Measurements from ENCODE around the gene NUP133.
"Not testable (repeated sequence)": the region's sequence is repeated elsewhere in the genome, so short reads cannot be mapped to it uniquely, and the experiment has no call there.

The NUP133 gene

DNA sequence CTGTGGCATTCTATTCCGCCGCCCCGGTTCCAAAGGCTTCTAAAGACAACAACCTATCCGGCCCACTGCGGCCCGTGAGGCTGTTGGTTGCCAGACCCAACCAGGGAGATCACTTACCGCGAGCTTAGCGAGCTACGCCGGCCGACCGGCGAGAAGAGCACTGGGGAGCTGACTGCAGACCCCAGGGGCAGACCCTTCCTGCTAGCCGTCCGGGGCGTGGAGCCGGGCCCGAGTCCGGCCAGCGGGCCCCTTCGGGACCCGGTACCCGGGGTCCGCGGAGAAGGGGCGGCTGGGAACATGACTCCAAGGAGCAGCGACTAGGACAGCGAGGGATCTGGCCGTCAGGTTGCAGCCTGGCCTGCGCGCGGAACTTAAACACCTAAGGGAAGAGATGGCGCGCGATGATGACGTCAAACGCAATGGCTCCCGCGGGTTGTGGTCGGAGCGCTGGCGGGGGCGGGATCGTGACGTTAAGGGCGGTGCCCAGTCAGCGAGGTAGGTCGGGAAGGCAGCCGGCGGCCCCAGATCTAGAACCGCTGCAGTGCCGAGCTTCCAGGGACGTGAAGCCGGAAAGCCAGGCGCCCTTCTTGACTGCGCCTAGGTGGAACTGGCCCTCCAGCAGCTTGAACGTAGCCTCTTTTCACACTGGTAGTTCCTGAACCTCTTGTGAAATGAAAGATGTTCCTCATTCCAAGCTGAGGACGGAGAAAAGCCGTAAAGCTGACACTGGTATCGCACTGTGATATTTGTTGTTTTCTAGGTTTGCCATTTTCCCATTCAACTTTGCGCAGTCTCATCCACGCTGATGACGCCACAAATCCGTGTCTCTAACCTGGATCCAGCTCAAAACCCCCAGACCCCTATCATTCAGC lies at the start of gene NUP133:
TSS of gene NUP133 (minus strand) at position 391 of the 872 bp plus-strand sequence. CDS start at position 299, 92 bp downstream.
- DNase-seq (ENCODE audit: low read depth in 3 of 3), result peak; percentile 97 to 100 (median 99)

DNA sequence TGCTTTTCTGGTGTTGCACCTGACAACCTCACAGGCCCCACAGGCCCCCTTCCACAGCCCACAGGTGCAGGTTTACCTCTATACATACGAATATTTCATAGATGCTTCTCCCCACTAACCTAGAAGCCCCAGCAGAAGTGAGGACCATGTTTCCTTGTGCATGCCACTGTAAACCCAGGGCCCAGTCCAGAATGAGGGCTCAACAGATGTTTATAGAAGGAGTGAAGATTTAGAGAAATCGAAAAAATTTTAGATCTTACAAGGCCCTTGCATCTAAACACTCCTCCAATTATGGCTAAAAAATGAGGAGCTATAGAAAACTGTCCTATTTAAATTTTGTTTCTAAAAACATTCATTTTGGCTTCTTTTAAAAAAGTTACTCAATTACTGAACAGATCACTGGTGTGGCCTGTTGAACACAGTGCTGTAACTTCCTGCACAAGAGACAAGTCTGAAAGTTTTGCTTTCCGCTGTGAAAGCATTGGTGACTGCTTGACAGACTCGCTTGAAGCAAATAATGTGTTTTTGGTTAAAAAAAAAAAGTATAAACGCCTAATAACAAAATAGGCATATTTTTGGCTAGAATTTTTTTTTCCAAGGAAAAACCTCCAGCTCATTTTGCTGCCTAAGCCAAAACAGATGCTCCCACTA lies 49.2 kb upstream of the NUP133 start:
- no peak for DNase-seq (ENCODE audit: low read depth in 3 of 3)

DNA sequence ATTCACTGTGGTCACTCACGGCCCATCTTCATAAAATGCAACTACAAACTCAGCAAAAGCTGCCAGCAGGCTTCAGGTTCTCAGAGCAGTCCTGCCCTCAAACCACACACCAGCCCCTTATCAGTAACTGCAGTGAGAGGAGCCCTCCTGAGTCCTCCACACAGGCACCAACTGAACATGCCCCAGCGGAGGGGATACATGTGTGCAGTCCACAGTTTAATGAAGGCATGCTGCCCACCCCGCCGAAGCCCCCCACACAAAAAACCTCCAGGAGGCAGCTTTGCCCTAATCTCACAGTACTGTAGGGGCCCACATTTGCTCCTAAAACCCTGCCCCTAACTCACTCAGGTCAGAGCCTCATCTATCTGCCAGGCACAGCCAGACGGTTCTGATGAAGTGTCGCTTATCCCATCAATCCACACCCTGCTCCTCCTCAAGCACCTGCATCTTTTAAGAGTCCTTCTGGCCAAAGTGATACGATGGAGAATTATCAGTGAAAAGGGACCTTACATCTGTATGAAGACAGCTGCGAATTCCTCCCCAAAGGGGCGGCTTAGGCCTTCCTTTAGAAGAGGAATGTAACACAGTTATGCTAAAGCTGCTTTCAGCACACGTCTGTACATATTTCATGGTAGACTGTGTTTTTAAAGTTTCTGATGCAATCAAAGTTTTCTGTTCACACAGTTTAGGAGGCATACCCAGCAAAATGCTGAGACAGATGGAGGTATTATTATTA lies 46.9 kb upstream of the NUP133 start:
- DNase-seq (ENCODE audit: low read depth in 3 of 3), result no peak

DNA sequence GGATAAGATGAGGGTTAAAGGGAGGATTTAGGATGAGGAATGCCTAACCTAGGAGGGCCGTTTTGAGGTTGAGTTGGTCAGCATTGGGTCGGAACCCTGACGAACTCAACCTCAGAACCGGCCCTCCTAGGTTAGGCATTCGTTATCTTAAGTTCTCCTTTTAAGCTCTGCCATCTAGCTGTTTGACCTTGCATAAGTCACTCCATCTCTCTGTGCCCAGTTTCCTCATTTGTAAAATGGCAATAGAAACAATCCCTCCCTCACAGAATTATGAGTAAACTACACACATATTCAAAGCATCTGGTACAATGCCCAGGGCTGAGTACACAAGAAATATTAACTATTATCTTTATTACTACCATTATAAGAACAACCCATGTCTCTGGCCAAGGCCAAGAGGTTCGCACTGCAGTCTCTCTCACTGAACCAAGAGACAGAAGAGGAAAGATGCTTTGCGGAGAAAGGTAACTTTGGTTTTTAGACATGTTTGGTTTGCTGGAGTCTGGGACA lies 45.5 kb upstream of the NUP133 start:
- no peak for DNase-seq (ENCODE audit: low read depth in 3 of 3)

DNA sequence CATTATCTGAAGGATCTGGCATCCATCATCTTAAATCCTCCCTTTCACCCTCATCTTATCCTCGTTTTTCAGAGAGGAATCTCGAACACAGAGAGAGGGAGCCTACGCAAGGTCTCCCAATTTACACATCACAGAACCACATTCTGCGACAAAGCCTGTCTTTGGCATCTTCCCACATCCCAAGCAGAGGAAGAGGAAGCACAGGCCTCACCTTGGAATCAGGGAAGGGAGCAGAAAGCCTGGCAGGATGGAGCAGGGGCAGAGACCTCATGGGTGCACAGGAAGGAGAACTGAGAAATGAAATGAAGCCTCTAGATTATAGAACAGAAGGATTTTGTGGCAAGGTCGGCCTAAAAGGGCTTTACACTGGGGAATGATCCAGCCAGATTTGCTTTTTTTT lies 44.6 kb upstream of the NUP133 start:
- no peak for DNase-seq (ENCODE audit: low read depth in 3 of 3)

DNA sequence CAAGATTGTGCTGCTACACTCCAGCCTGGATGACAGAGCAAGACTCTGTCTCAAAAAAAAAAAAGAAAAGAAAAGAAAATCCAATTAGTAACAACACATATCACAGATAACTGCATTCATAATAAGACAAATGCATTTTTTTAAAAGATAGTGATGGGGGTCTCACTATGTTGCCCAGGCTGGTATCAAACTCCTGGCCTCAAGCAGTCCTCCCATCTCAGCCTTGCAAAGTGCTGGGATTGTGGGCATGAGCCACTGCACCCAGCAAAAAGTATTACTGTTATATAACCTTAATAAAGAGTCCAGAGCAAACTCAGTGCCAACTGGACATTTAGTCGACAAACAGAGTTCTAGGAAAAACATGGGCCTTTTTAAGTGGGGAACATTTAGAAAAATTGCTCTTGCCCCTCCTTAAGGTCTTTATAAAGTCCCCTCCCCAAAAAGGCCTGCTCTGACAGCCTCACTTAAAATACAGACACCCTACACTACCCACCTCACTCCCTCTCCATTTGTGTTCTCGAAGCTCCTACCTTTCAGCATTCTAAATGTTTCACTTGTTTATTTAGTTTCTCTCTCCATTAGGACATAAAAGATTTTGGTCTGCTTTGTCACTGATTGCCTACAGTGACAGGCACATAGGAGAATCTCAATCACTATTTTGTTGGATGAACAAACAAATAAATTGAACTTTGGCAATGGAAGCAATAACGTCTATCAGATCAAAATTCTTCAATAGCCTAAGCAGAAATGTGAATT lies 42.8 kb upstream of the NUP133 start:
- no peak for DNase-seq (ENCODE audit: low read depth in 3 of 3)

DNA sequence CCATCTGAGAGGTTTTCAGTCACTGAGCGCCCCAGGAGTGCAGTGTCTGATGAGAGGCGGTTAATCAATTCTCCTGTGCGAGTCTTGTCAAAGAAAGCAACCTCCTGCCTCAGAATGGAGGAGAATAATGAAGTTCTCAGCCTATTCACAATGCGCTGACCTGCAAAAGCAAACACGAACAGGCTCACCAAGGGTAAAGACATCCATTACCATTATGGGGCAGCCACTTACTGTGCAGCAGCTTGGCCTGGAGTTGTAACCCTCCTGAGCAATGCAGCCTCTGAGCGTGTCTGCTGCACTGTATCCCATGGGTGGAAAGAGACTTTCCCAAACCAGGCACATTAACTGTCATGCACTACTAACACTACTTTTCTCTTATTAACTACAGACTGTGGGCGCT lies 39.4 kb upstream of the NUP133 start:
- DNase-seq (ENCODE audit: low read depth in 3 of 3), result no peak

DNA sequence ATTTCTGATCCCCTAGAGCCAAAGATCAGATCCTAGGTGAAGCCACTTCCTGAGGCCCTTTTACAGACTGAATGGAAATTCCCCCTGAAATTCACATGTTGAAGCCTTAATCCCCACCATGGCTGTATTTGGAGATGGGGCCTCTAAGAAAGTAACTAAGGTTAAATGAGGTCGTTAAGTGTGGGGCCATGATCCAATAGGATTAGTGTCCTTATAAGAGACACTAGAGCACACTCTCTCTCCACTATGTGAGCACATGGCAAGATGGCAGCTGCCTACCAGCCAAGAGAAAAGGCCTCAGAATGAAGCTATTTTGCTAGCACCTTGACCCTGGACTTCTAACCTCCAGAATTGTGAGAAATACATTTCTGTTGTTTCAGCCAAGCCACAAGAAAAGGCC lies 36.4 kb upstream of the NUP133 start:
- DNase-seq (ENCODE audit: low read depth in 3 of 3), result no peak

DNA sequence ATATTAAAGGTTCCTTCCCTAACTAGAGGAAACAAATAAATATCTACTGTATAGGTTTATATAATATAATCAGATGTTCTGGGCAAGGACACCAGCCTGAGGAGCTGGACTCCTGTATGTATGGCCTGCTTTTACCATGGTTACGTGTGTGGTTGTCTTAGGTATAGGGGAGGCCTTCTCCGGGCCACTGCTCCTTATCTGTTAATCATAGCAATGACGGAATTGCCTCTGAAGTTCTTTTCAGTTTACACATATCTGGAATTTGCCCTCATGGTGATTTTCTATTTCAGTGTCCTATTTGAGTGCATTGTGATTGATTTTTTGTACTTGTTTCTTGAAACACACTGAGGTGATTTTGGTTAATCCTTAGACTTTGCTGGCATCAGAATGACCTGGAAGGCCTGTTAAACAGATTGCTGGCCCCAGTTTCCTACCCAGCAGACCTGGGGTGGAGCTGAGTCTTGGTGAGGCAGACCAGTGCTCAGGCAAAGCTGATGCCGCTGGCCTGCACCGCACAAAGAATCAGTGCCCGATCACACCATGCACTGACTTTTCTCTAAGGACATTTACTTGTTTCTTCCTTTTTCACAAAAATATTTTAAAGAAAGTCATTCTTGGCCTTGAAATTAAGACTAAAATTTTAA lies 31.8 kb upstream of the NUP133 start:
- no peak for DNase-seq (ENCODE audit: low read depth in 3 of 3)

DNA sequence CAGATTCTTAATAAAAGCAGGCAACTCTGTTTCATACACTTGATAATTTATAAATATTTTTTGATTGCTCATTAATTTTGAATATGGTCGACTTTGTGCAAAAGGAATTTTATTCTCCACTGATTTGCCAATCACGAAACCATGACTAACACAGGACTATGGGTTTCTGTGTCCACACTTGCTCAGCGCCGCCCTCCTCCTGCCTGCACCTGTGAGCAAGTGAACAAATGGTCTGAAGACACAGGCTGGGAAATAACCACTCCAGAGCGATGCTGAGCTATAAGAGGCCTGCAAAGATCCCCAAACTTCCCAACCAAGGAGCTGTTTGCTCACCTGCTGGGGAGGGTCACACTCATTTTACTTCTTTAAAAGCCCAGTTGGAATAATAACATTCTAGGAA lies 30.8 kb upstream of the NUP133 start:
- no peak for DNase-seq (ENCODE audit: low read depth in 3 of 3)

DNA sequence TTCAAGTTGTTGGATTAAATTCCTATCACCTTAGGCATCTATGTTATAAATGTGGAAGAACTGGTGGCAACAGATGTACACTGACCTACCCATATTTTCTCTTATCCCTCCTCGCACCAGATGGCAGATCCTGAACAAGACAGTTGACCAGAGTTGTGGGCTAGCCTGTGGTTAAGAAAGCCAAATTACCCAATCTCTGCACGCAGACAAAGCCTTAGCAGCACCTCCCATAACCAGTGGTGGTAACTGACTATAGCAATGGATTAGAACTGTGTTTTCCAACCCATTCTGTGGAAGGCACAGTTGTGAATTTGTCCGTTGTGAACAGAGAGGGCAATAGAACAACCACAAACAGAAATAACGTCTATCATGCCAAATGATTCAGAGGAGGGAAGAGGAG lies 29.8 kb upstream of the NUP133 start:
- no peak for DNase-seq (ENCODE audit: low read depth in 3 of 3)

DNA sequence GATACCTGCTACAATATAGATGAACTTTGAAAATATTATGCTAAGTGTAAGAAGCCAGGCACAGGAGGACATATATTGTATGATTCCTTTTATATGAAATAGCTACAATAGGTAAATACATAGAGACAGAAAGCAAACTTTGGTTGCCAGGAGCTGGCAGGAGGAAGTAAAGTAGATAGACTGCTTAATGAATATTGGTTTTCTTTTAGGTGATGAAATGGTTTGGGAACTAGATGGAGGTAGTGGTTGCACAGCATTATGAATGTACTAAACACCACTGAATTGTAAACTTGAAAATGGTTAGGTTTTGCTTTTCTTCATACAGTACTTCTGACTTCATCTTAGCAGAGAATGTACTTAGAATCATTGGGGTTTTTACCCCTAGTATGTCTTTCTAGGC lies 28.8 kb upstream of the NUP133 start:
- DNase-seq (ENCODE audit: low read depth in 3 of 3), result no peak

DNA sequence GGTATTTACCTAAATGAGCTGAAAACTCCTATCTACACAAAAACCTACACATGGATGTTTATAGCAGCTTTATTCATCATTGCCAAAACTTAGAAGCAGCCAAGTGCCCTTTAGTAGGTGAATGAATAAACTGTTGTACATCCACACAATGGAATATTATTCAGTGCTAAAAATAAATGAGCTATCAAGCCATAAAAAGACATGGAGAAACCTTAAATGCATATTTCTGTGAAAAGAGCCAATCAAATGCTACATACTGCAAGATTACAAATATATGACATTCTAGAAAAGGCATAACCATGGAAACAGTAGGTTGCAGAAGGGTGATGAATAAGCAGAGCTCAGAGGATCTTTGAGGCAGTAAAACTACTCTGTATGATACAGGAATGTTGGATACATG lies 27.1 kb upstream of the NUP133 start:
- no peak for DNase-seq (ENCODE audit: low read depth in 3 of 3)

DNA sequence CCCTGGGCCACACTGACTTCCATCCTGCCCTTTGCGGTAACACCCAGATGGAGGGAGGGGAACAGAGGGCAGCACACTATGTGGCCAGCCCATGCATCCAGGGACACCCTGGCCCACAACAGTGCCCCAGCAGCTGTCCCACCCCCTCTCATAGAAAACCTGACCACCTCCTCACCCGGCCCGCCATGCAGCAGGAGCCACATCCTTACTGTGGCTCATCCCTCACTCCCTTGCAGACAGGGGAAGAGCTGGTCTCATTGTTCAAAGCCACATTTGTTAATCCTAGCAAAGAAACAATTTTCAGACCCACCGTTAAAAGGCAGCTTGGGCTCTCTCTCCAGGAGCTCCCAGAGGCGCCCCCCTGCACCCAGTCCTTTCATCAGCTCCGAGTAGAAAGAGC lies 23.2 kb upstream of the NUP133 start:
- DNase-seq (ENCODE audit: low read depth in 3 of 3), result no peak

DNA sequence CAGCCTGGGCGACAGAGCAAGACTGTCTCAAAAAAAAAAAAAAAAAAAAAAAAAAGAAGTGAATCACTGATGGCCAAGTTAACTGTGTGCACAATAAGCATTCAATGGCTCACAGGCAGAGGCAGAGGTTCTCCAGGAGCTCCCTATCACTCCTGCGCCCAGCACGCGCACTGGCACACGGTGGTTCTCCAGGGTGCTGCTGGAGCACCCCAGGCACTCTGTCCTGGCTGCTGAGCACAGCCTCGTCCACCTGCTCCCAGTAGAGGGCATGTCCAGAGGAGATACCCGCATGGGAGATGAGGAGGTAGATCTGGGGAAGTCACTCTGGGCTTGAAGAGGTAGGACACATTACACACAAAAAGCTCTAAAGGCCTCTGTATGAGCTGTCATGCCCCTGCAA lies 21.5 kb upstream of the NUP133 start:
- no peak for DNase-seq (ENCODE audit: low read depth in 3 of 3)

DNA sequence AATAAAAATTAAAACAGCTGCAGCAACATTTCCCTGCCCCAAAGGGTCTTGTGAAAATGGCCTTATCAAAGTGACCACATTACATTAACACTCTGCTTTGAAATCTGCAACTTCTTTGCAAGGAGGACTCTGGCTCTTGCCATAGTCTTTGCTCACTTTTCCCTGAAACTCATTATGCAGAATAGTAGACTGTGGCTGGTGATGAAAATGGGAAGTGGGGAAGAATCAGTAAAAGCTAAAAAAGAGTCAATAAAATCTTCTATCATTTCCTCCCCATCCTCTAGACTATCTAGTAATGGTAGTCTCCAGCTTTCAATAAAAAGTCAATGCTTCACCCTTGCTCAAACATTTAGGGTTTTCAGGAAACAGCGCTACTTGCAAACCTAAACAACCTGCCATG lies 18.6 kb upstream of the NUP133 start:
- DNase-seq (ENCODE audit: low read depth in 3 of 3), result no peak

DNA sequence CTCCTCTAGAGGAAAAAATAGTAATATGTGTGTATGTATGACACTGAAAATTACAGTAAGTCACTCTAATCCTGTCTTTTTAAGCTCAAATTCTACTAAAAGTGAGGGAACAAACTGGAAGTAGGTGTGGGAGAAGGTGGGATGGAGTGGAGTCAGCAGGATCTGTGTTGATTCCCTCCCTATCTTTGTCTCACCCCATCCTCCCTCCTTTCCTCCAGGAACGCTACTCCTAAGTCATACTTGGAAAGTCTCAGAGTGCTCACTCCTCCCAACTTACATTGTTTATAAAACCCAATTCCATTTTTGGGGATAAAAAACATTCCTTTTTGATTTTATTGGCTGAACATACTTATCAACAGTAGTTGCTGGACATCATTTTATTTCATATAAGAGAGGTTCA lies 14.9 kb upstream of the NUP133 start:
- no peak for DNase-seq (ENCODE audit: low read depth in 3 of 3)

DNA sequence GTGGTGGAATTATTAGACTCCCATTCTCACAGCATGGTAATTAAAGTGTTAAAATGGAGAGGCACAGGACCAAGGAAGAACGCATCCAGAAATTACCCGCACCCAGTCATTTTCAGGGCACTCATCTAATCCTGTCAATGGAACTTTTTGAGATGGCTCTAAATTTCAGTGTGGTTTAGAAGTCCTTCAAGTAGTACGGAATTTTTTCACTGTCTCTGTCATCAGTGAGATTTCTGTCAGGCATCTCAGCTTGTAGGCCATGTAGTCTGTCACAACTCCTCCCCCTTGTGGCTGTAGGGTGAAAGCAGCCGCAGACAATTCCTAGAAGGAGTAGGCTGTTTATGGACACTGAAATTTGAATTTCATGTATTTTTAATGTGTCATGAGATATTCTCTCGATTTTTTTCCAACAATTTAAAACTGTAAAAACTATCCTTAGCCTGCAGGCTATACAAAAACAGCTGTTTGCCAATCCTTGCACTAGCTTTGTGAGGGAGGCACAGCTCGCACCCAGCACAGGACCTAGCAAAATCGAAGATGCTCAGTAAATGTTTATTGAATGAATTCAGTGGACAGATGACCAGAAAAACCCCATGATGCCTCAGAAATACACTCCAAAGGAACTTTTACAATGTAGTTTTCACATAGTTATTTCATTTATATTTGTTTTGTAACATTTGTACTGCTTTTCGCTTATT lies 6.6 kb upstream of the NUP133 start:
- DNase-seq (ENCODE audit: low read depth in 3 of 3), result peak in 2 of 3 donors; percentile 22 to 40

DNA sequence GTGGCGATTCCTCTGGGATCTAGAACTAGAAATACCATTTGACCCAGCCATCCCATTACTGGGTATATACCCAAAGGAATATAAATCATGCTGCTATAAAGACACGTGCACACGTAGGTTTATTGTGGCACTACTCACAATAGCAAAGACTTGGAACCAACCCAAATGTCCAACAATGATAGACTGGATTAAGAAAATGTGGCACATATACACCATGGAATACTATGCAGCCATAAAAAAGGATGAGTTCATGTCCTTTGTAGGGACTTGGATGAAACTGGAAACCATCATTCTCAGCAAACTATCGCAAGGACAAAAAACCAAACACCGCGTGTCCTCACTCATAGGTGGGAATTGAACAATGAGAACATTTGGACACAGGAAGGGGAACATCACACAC lies 3.5 kb upstream of the NUP133 start:
- not testable (repeated sequence) for DNase-seq (ENCODE audit: low read depth in 3 of 3)

DNA sequence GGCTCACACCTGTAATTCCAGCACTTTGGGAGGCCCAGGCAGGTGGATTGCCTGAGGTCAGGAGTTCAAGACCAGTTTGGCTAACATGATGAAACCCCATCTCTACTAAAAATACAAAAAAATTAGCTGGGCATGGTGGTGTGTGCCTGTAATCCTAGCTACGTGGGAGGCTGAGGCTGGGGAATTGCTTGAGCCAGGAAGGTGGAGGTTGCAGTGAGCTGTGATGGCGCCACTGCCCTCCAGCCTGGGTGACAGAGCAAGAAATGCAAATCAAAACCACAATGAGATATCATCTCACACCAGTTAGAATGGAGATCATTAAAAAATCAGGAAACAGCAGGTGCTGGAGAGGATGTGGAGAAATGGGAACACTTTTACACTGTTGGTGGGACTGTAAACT lies 3.1 kb upstream of the NUP133 start:
- DNase-seq (ENCODE audit: low read depth in 3 of 3), result not testable (repeated sequence)

DNA sequence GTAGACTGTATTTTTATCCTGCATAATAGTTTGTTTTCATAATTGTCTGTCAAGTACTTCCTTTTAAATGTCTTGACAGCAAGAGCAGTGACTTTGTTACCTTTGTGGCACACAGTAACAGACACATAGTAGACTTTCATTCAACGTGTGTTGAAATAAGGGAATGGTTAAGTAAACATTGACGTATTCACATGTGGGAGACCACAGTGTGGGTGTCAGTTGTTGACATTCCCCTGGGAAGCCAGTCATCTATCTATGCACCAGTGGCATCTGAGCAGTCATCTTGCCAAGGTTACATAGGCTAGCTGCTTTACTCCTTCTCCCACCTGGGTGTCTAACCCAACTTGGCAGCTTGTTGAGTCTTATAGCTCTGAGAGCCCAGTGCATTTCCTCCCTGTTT lies 1.4 kb upstream of the NUP133 start:
- DNase-seq (ENCODE audit: low read depth in 3 of 3), result no peak

Measured in stimulated activated CD4-positive, alpha-beta T cell treated with anti-CD3 and anti-CD28 coated beads, TNF-alpha, amount 100 ng/mL, for 48 hours (primary cell).